Heart left ventricle (tissue), 16 donors: ENCODE measurements around the gene RNU5B-1. TPM values are rescaled to one million over a fixed set of nuclear protein-coding genes. Genes with fewer than 3 reads are reported as not detected.
A peak's percentile ranks its signal among the peaks of the same experiment; 100 is the strongest.

ENCODE experiments used
- ATAC-seq, 4 donors: fragments of 200-7000 bp; cut with Tn5 transposase; one replicate each; pipeline ENCODE4 v1.9.1; 2020 to 2022; ENCODE audit warnings: moderate library complexity in 4 of 4, mild to moderate bottlenecking in 3 of 4, moderate number of reproducible peaks in 1 of 4
- DNase-seq, 5 donors: peaks; one replicate each; pipeline ENCODE4 v3.0.0-alpha.2; 2020
- H3K27ac ChIP-seq, 12 donors: fragments of 200-600 bp; sonication (generic) in 4 of 12; one replicate each; pipeline versions ENCODE4 v1.5.0 to v1.8.0; 2016 to 2022; ENCODE audit warnings: mild to moderate bottlenecking in 2 of 12
- H3K27me3 ChIP-seq, 9 donors: fragments of 200-600 bp; sonication (generic) in 2 of 9; one replicate each; pipeline versions ENCODE4 v1.5.1 to v1.8.0; 2016 to 2022; ENCODE audit warnings: mild to moderate bottlenecking in 3 of 9
- H3K36me3 ChIP-seq, 9 donors: fragments of 200-600 bp; sonication (generic) in 2 of 9; one replicate each; pipeline versions ENCODE4 v1.5.0 to v1.8.0; 2018 to 2022; ENCODE audit warnings: mild to moderate bottlenecking in 2 of 9
- H3K4me1 ChIP-seq, 12 donors: fragments of 200-600 bp; sonication (generic) in 4 of 12; one replicate each; pipeline versions ENCODE4 v1.5.0 to v1.8.0; 2016 to 2022; ENCODE audit warnings: mild to moderate bottlenecking in 3 of 12
- H3K4me3 ChIP-seq, 12 donors: fragments of 200-600 bp; sonication (generic) in 4 of 12; one replicate each; pipeline versions ENCODE4 v1.5.0 to v1.8.0; 2017 to 2022; ENCODE audit warnings: mild to moderate bottlenecking in 9 of 12, moderate library complexity in 4 of 12
- H3K9me3 ChIP-seq, 12 donors: fragments of 200-600 bp; sonication (generic) in 4 of 12; one replicate each; pipeline versions ENCODE4 v1.5.0 to v1.8.0; 2016 to 2022; ENCODE audit warnings: mild to moderate bottlenecking in 1 of 12
- CTCF ChIP-seq, 12 donors: fragments of 200-600 bp; sonication (generic) in 4 of 12; IDR thresholded peaks; one replicate each; pipeline versions ENCODE4 v1.5.0 to v1.8.0; 2018 to 2022; ENCODE audit warnings: antibody characterized with exemption in 12 of 12, mild to moderate bottlenecking in 5 of 12
- POLR2A ChIP-seq, 2 donors: fragments of 450-650 bp; IDR thresholded peaks; one replicate each; pipeline ENCODE4 v1.6.1; 2017; ENCODE audit warnings: antibody characterized with exemption in 2 of 2, mild to moderate bottlenecking in 2 of 2, moderate library complexity in 2 of 2
- WGBS, 4 donors: extraction: QIAGEN DNeasy Blood & Tissue Kit in 2 of 4; methylation state at CpG; one replicate each; pipeline versions ENCODE4 v1.1.5 to v1.1.7; 2013 to 2018; 5-methylcytosine and 5-hydroxymethylcytosine counted together
- intact Hi-C, 10 donors: fragments of 100-400 bp; cut with DNase I; formaldehyde crosslinking; loops; one replicate each; pipeline versions ENCODE4 v1.11.1 to v1.14.2; 2022
- polyA plus RNA-seq, 2 donors: library from polyadenylated mRNA; stranded (reverse); fragments of 200-250 nt; gene quantifications; one replicate each; pipeline ENCODE4 v1.2.3, GENCODE V29; 2013
- total RNA-seq, 9 donors: library from RNA; depleted of rRNA in 2 of 9; stranded (reverse); fragments of >200 nt in 2 of 9; fragmentation: NEBNext Ultra II Directional in 3 of 9; extraction: Animal tissue kit (Norgen Biotek cat#: 25700) in 3 of 9; gene quantifications; one replicate each; pipeline versions ENCODE4 v1.1.0 to v1.2.4, GENCODE V29; 2016 to 2023
- donor health status: ischemic (EF 13 %, LVEDD 7.1; RV severe dilation, severe dysfunction).
- donor health status: healthy with polysubstance abuse.
- donor health status: DM: no; HTN: yes; CAD: no.
- donor health status: DM: no; HTN: no; CAD: no.
- donor health status: ischemic (EF 25% LVEDD 6.9; RV normal size, moderate dysfunction).
- donor health status: ischemic (EF 25% LVEDD 5.7; RV mildly dilated, moderate dysfunction).
- donor health status: healthy.
- donor health status: DM: yes; HTN: yes; CAD: no.
- donor health status: ischemic (EF 35%, LVEDD 5.7; RV mildly dilated, moderate dysfunction).
- donor health status: nonischemic (EF 11% LVEDD 7.7; RV severe dilation, severe dysfunction).
- donor health status: DM: yes; HTN: yes; CAD: no.
- donor health status: PGD.
- donor health status: ischemic (EF 29% LVEDD 5.4; RV normal size, mild dysfunction).
- donor health status: nonischemic (EF 23%, LVEDD 6.1; RV moderate dilation, normal function).

The RNU5B-1 gene
- total and polyA plus RNA-seq, 11 donors, result 18.6 to 30.4 TPM; not detected in 9

- H3K9me3 ChIP-seq, result no peaks in the 10 kb centered on the region
- DNase-seq (no peak), ATAC-seq (peak in 3 of 4 donors; percentile 26 to 41 (median 31))
- intact Hi-C loops, result no loop called here
- H3K27ac ChIP-seq, result peak overlapping the region in 10 of 12 donors; percentile 14 to 85 (median 58)
- no peak for TF ChIP-seq CTCF (IDR thresholded peaks at IDR 0.05)
- no peak for TF ChIP-seq POLR2A (IDR thresholded peaks at IDR 0.05)
- H3K36me3 ChIP-seq, result peaks cover 0 to 61% (median 41%) of the 10 kb centered on the region in 9 donors
- WGBS, 4 donors, result 77 to 84% (median 81%) methylated on average over 5 of the region's 5 CpGs
- peaks cover 0 to 31% (median 1%) of the 10 kb centered on the region in 12 donors for H3K4me1 ChIP-seq
- no peaks in the 10 kb centered on the region for H3K27me3 ChIP-seq
- no peak overlapping the region for H3K4me3 ChIP-seq
Measured at GRCh38 chr15:65258375-65259262, 45.9 kb upstream of the RNU5B-1 start.

- intact Hi-C loops, result no loop called here
Measured at GRCh38 chr15:65259367-65259797, 45.1 kb upstream of the RNU5B-1 start.

GRCh38 chr15:65260968-65261367, 43.5 kb upstream of the RNU5B-1 start:
- H3K36me3 ChIP-seq, result peaks cover 0 to 64% (median 44%) of the 10 kb centered on the region in 9 donors
- peak overlapping the region in 1 of 12 donors; percentile 85 for H3K27ac ChIP-seq
- no peak for DNase-seq
- WGBS, 4 donors, result 94 to 96% (median 96%) methylated on average over 6 of the region's 6 CpGs
- intact Hi-C loops, result no loop called here
- H3K4me3 ChIP-seq, result no peak overlapping the region
- no peaks in the 10 kb centered on the region for H3K9me3 ChIP-seq
- no peaks in the 10 kb centered on the region for H3K27me3 ChIP-seq
- peaks cover 0 to 20% (median 0%) of the 10 kb centered on the region in 12 donors for H3K4me1 ChIP-seq
- no peak for ATAC-seq
- TF ChIP-seq CTCF (IDR thresholded peaks at IDR 0.05) (no peak), POLR2A (IDR thresholded peaks at IDR 0.05) (no peak)

More at GRCh38 chr15:65259367-65259797, 45.1 kb upstream of the RNU5B-1 start:
- H3K27me3 ChIP-seq, result no peaks in the 10 kb centered on the region
- H3K36me3 ChIP-seq, result peaks cover 0 to 61% (median 44%) of the 10 kb centered on the region in 9 donors
- ATAC-seq (peak; percentile 21 to 43 (median 30)), DNase-seq (peak in 1 of 5 donors; percentile 50)
- peaks cover 0 to 30% (median 2%) of the 10 kb centered on the region in 12 donors for H3K4me1 ChIP-seq
- H3K27ac ChIP-seq, result peak overlapping the region in 9 of 12 donors; percentile 8 to 85 (median 52)
- no peaks in the 10 kb centered on the region for H3K9me3 ChIP-seq
- TF ChIP-seq CTCF (IDR thresholded peaks at IDR 0.05), result no peak
- TF ChIP-seq POLR2A (IDR thresholded peaks at IDR 0.05), result no peak
- no peak overlapping the region for H3K4me3 ChIP-seq
- 81 to 90% (median 86%) methylated on average over 7 of the region's 7 CpGs for WGBS, 4 donors

DNA sequence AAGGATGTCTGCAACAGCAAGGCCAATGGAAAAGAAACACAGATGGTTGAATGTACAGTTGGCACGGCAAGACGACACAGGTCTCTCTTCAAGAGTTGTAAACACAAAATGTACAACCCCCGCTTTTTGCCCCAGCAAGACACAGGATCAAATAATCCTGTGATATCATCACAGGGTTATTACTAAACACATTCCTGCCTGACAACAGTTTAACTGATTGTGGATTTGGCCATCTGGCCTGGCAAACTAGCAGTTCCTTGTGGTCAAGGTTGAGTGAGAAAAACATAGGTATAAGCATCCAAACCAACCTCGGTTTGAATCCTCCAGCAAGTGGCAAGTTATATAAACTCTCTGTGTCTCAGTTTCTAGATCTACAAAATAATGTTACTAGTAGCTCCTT, 41.2 kb upstream of the RNU5B-1 start:
- peaks cover 0 to 62% (median 42%) of the 10 kb centered on the region in 9 donors for H3K36me3 ChIP-seq
- H3K4me3 ChIP-seq, result no peak overlapping the region
- H3K4me1 ChIP-seq, result peaks cover 0 to 16% (median 0%) of the 10 kb centered on the region in 12 donors
- H3K9me3 ChIP-seq, result no peaks in the 10 kb centered on the region
- peak overlapping the region in 1 of 12 donors; percentile 34 for H3K27ac ChIP-seq
- TF ChIP-seq CTCF (IDR thresholded peaks at IDR 0.05) (no peak), POLR2A (IDR thresholded peaks at IDR 0.05) (no peak)
- no peak for ATAC-seq
- 94 to 96% (median 95%) methylated on average over 4 of the region's 4 CpGs for WGBS, 4 donors
- DNase-seq, result no peak
- no peaks in the 10 kb centered on the region for H3K27me3 ChIP-seq
- intact Hi-C loops, result no loop called here
